Endothelial cell of umbilical vein (primary cell): ENCODE results near the gene RAB10. TPM values are rescaled to one million over a fixed set of nuclear protein-coding genes. Genes with fewer than 3 reads are reported as not detected.

ENCODE experiments used
- BruUV-seq: library from RNA; stranded (reverse); fragments of 400-500 nt; replicated peaks from 2 replicates; lab custom pipeline; 2021; lab: Mats Ljungman, UMichigan
- CTCF ChIA-PET: fragments of 300-600, 350-600 bp; sonication (Branson Sonifier 250); formaldehyde crosslinking; loops from one replicate; lab custom pipeline; 2021; ENCODE audit warnings: antibody characterized with exemption, inconsistent platforms; lab: Charles Lee
- POLR2A ChIA-PET: fragments of 300-600, 350-600 bp; sonication (Branson Sonifier 250); formaldehyde crosslinking; loops from one replicate; lab custom pipeline; 2021; ENCODE audit warnings: antibody characterized with exemption, inconsistent platforms; lab: Charles Lee
- DNase-seq: peaks from one replicate; pipeline ENCODE4 v3.0.0-alpha.2; 2011; ENCODE audit warnings: low read depth, low spot score
- FAIRE-seq: peaks from 2 replicates; lab custom pipeline; 2011; peaks lifted over from hg19 to GRCh38; lab: Jason Lieb, UNC
- H2AFZ ChIP-seq: 2 replicates; pipeline ENCODE4 v1.6.0; 2012; ENCODE audit warnings: low read depth, low read length, control low read depth, inconsistent platforms
- H3K27ac ChIP-seq: 2 replicates; pipeline ENCODE4 v1.5.1; 2011; ENCODE audit warnings: low read depth, mild to moderate bottlenecking, control low read depth, low read length, moderate library complexity; ENCODE audit not compliant: insufficient read depth
- H3K27me3 ChIP-seq, 2 experiments: 2 replicates each; pipeline versions ENCODE4 v1.6.0 to v1.6.1; 2011; ENCODE audit warnings: low read length in 2 of 2, mixed read lengths in 1 of 2; ENCODE audit not compliant: control insufficient read depth in 2 of 2, insufficient read depth in 2 of 2
- H3K36me3 ChIP-seq, 2 experiments: 2 replicates in 1 of 2; 3 replicates in 1 of 2; pipeline ENCODE4 v1.5.1; 2011; ENCODE audit warnings: low read length in 2 of 2, mild to moderate bottlenecking in 1 of 2, moderate library complexity in 1 of 2; ENCODE audit not compliant: control insufficient read depth in 2 of 2, insufficient read depth in 2 of 2; ENCODE audit errors: extremely low read depth in 1 of 2
- H3K4me1 ChIP-seq: 3 replicates; pipeline ENCODE4 v1.5.1; 2011; ENCODE audit warnings: mild to moderate bottlenecking, low read length; ENCODE audit not compliant: control insufficient read depth, insufficient read depth; ENCODE audit errors: extremely low read depth
- H3K4me2 ChIP-seq: 2 replicates; pipeline ENCODE4 v1.6.1; 2011; ENCODE audit warnings: low read length, control low read depth, mixed read lengths; ENCODE audit not compliant: insufficient read depth
- H3K4me3 ChIP-seq, 3 experiments: fragments of 200-600 bp in 1 of 3; sonication (generic), shearing (Covaris generic) in 1 of 3; replicated peaks in 1 of 3; 2 replicates each; pipeline ENCODE4 v1.5.1; 2011 to 2016; ENCODE audit warnings: control low read depth in 3 of 3, low read length in 3 of 3, mild to moderate bottlenecking in 2 of 3, inconsistent platforms in 1 of 3, low read depth in 1 of 3, moderate library complexity in 1 of 3; ENCODE audit not compliant: insufficient read depth in 1 of 3
- H3K79me2 ChIP-seq: 2 replicates; pipeline ENCODE4 v1.6.0; 2012; ENCODE audit warnings: low read length, inconsistent platforms; ENCODE audit not compliant: control insufficient read depth, insufficient read depth
- H3K9ac ChIP-seq: replicated peaks from 2 replicates; pipeline ENCODE3; 2011; ENCODE audit warnings: low read length, control low read depth; ENCODE audit not compliant: insufficient read depth; ENCODE audit errors: extremely low read depth
- H3K9me1 ChIP-seq: replicated peaks from 3 replicates; pipeline ENCODE4 v1.6.0; 2011; ENCODE audit warnings: mild to moderate bottlenecking, low read length; ENCODE audit not compliant: control insufficient read depth, insufficient read depth; ENCODE audit errors: extremely low read depth
- H3K9me3 ChIP-seq: replicated peaks from 2 replicates; pipeline ENCODE4 v1.5.1; 2012; ENCODE audit warnings: low read length, inconsistent platforms; ENCODE audit not compliant: control insufficient read depth, insufficient read depth
- H4K20me1 ChIP-seq: replicated peaks from 2 replicates; pipeline ENCODE3; 2011; ENCODE audit warnings: mild to moderate bottlenecking, low read length; ENCODE audit not compliant: control insufficient read depth, insufficient read depth; ENCODE audit errors: extremely low read depth
- EZH2 ChIP-seq: IDR thresholded peaks from 2 replicates; pipeline ENCODE4 v1.6.1; 2012; ENCODE audit warnings: borderline replicate concordance, low read depth, mild to moderate bottlenecking, moderate library complexity, low read length, inconsistent platforms; ENCODE audit not compliant: severe bottlenecking
- FOS ChIP-seq: IDR thresholded peaks from 2 replicates; pipeline ENCODE4 v1.6.1; 2011; ENCODE audit warnings: mild to moderate bottlenecking, low read length, moderate library complexity, borderline replicate concordance; ENCODE audit not compliant: insufficient read depth
- GATA2 ChIP-seq: IDR thresholded peaks from 2 replicates; pipeline ENCODE4 v1.7.0; 2011; ENCODE audit warnings: low read depth, mild to moderate bottlenecking, moderate library complexity, mixed read lengths, low read length; ENCODE audit not compliant: insufficient read length, insufficient read depth
- JUN ChIP-seq: IDR thresholded peaks from 2 replicates; pipeline ENCODE4 v1.6.1; 2011; ENCODE audit warnings: borderline replicate concordance, low read depth; ENCODE audit not compliant: insufficient read length, insufficient read depth
- MYC ChIP-seq: IDR thresholded peaks from one replicate; pipeline ENCODE4 v1.6.1; 2011; ENCODE audit warnings: mild to moderate bottlenecking, low read depth, low read length
- POLR2A ChIP-seq: IDR thresholded peaks from 2 replicates; pipeline ENCODE4 v1.6.1; 2012; ENCODE audit warnings: low read depth, mild to moderate bottlenecking, control low read depth, low read length
- POLR2AphosphoS5 ChIP-seq: IDR thresholded peaks from 2 replicates; pipeline ENCODE4 v1.6.1; 2012; ENCODE audit warnings: low read depth, mild to moderate bottlenecking, control low read depth, low read length, moderate library complexity; ENCODE audit not compliant: insufficient read depth
- dilution Hi-C: fragments of 300-500 bp; cut with MboI; formaldehyde crosslinking; loops from one replicate; pipeline ENCODE4 v1.15.0; 2019; ENCODE audit warnings: low sequenced_read_pairs; ENCODE audit not compliant: extremely low pct_ligation_motif_present
- intact Hi-C: fragments of 100-400 bp; cut with micrococcal nuclease; formaldehyde crosslinking; loops from one replicate; pipeline ENCODE4 v1.10.0; 2022
- polyA plus RNA-seq, 4 experiments: library from polyadenylated mRNA; depleted of rRNA in 3 of 4; stranded (reverse) in 3 of 4; unstranded in 1 of 4; fragments of >200 nt; gene quantifications; 2 replicates each; pipeline versions ENCODE4 v1.2.1 to v1.2.3, GENCODE V29; 2011 to 2012; ENCODE audit warnings: missing spikeins in 1 of 4
- total RNA-seq: library from RNA; stranded (reverse); gene quantifications from 2 replicates; pipeline ENCODE4 v1.2.3, GENCODE V29; 2021
- TF ChIP-seq, protein P1 (sequence below): IDR thresholded peaks from 2 replicates; pipeline ENCODE4 v1.6.1; 2011; ENCODE audit not compliant: insufficient read depth, insufficient read length
- TF ChIP-seq, protein P2 (sequence below), 2 donors: IDR thresholded peaks; 1 replicate in 1 of 2; 2 replicates in 1 of 2; pipeline ENCODE4 v1.5.1; 2011; ENCODE audit warnings: low read length in 2 of 2, mild to moderate bottlenecking in 2 of 2, moderate library complexity in 2 of 2, control low read depth in 1 of 2, inconsistent platforms in 1 of 2, low read depth in 1 of 2; ENCODE audit not compliant: insufficient read depth in 1 of 2; ENCODE audit errors: extremely low read depth in 1 of 2

The RAB10 gene
- total and polyA plus RNA-seq, 2 donors (not counting 3 experiments of a cell fraction or from before 2014, with no cell fraction given), result 45.1 to 104 TPM

DNA sequence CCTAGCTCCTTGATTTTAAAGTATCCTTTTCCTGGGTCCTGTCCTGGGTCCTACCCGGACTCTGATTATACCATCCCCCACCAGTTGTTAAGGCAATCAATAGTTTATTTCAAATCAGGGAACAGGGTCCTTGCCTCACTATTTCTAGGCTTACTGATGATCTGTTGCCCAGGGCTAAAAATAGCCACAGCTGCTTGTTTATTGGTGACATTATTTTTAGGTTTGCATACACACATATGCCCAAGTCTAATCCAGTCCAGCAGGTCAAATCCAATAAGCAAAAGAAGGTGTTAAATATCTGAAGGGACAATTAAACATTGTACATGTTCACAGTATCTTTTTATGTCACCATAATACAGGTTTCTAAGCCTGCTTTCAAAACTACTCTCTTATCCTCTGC is 66.0 kb downstream of the RAB10 start:
- H3K9me1 ChIP-seq, result no peaks in the 10 kb centered on the region
- H3K27ac ChIP-seq, result no peak overlapping the region
- H3K36me3 ChIP-seq, result peaks cover 2% of the 10 kb centered on the region in 2 experiments
- no peak overlapping the region for H2AFZ ChIP-seq
- dilution Hi-C loops (no loop called here), intact Hi-C loops (no loop called here)
- peaks cover 4% of the 10 kb centered on the region for H4K20me1 ChIP-seq
- no peak overlapping the region for H3K9ac ChIP-seq
- no peak overlapping the region for H3K4me2 ChIP-seq
- POLR2A ChIA-PET, result no interaction called here
- BruUV-seq, result no TSS peak
- H3K4me1 ChIP-seq, result no peaks in the 10 kb centered on the region
- CTCF ChIA-PET, result no interaction called here
- peaks cover 81% of the 10 kb centered on the region for H3K79me2 ChIP-seq
- no peaks in the 10 kb centered on the region for H3K9me3 ChIP-seq
- FAIRE-seq, result no peak
- no peaks in the 10 kb centered on the region for H3K27me3 ChIP-seq
- TF ChIP-seq EZH2 (no peak), JUN (no peak), POLR2AphosphoS5 (no peak), GATA2 (no peak), POLR2A (no peak), FOS (no peak), MYC (no peak)
- TF ChIP-seq, protein P1, sequence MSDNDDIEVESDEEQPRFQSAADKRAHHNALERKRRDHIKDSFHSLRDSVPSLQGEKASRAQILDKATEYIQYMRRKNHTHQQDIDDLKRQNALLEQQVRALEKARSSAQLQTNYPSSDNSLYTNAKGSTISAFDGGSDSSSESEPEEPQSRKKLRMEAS, result no peak
- TF ChIP-seq, protein P2, sequence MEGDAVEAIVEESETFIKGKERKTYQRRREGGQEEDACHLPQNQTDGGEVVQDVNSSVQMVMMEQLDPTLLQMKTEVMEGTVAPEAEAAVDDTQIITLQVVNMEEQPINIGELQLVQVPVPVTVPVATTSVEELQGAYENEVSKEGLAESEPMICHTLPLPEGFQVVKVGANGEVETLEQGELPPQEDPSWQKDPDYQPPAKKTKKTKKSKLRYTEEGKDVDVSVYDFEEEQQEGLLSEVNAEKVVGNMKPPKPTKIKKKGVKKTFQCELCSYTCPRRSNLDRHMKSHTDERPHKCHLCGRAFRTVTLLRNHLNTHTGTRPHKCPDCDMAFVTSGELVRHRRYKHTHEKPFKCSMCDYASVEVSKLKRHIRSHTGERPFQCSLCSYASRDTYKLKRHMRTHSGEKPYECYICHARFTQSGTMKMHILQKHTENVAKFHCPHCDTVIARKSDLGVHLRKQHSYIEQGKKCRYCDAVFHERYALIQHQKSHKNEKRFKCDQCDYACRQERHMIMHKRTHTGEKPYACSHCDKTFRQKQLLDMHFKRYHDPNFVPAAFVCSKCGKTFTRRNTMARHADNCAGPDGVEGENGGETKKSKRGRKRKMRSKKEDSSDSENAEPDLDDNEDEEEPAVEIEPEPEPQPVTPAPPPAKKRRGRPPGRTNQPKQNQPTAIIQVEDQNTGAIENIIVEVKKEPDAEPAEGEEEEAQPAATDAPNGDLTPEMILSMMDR (IDR thresholded peaks at IDR 0.05; ENCODE audit: extremely low read depth in 1 of 2, insufficient read depth in 1 of 2, low read depth in 1 of 2, low read length in 2 of 2), result no peak
- no peak overlapping the region for H3K4me3 ChIP-seq
- no peak for DNase-seq
